Vagina (tissue), 2 donors: ENCODE measurements around the gene NFAM1. TPM values are rescaled to one million over a fixed set of nuclear protein-coding genes. Genes with fewer than 3 reads are reported as not detected.

Source experiments
- DNase-seq, 2 donors: peaks; one replicate each; pipeline ENCODE4 v3.0.0-alpha.2; 2017; ENCODE audit errors: extremely low spot score in 2 of 2
- H3K27ac ChIP-seq: fragments of 200-600 bp; sonication (generic); one replicate; pipeline ENCODE4 v1.5.1; 2019
- H3K27me3 ChIP-seq: fragments of 200-600 bp; sonication (generic); one replicate; pipeline ENCODE4 v1.5.1; 2019
- H3K36me3 ChIP-seq, 2 donors: fragments of 200-600 bp; sonication (generic); one replicate each; pipeline ENCODE4 v1.5.1; 2017 to 2019
- H3K4me1 ChIP-seq: fragments of 200-600 bp; sonication (generic); one replicate; pipeline ENCODE4 v1.5.1; 2019
- H3K4me3 ChIP-seq, 2 donors: fragments of 200-600 bp; sonication (generic); 1 replicate in 1 of 2; 2 replicates in 1 of 2; pipeline ENCODE4 v1.5.1; 2016 to 2019
- H3K9me3 ChIP-seq: fragments of 200-600 bp; sonication (generic); one replicate; pipeline ENCODE4 v1.5.1; 2019
- CTCF ChIP-seq, 3 experiments: fragments of 450-650 bp in 2 of 3; fragments of 200-600 bp in 1 of 3; sonication (generic) in 1 of 3; IDR thresholded peaks; one replicate each; pipeline ENCODE4 v1.5.1; 2017 to 2019; ENCODE audit warnings: antibody characterized with exemption in 3 of 3, mild to moderate bottlenecking in 2 of 3, moderate library complexity in 2 of 3
- POLR2A ChIP-seq, 2 donors: fragments of 450-650 bp; IDR thresholded peaks; one replicate each; pipeline ENCODE4 v1.6.1; 2017; ENCODE audit warnings: antibody characterized with exemption in 2 of 2, mild to moderate bottlenecking in 2 of 2, moderate library complexity in 2 of 2
- POLR2AphosphoS5 ChIP-seq, 2 donors: sonication (generic); formaldehyde crosslinking; IDR thresholded peaks; one replicate each; pipeline ENCODE4 v1.9.0; 2017; ENCODE audit warnings: antibody characterized with exemption in 2 of 2, mild to moderate bottlenecking in 2 of 2, low read depth in 1 of 2; ENCODE audit not compliant: insufficient read depth in 1 of 2
- intact Hi-C: fragments of 100-400 bp; cut with DNase I; formaldehyde crosslinking; loops from one replicate; pipeline ENCODE4 v1.15.1; 2023
- total RNA-seq: library from RNA; depleted of rRNA; stranded (reverse); fragments of >200 nt; gene quantifications from one replicate; pipeline ENCODE4 v1.2.3, GENCODE V29; 2016

Gene NFAM1
- total RNA-seq, 1 donor from 2014 or later: 1.7 TPM

- Histone ChIP-seq H3K36me3 (no peaks in the 10 kb centered on the region), H3K27ac (no peak overlapping the region)
- TF ChIP-seq CTCF (IDR thresholded peaks at IDR 0.05) (no peak), POLR2A (IDR thresholded peaks at IDR 0.05) (no peak), POLR2AphosphoS5 (IDR thresholded peaks at IDR 0.05; ENCODE audit: insufficient read depth in 1 of 2, low read depth in 1 of 2) (no peak)
Observed at GRCh38 chr22:42417645-42418305, 14.4 kb downstream of the NFAM1 start.

GRCh38 chr22:42416671-42417230 lies 15.5 kb downstream of the NFAM1 start:
- DNase-seq: no peak
- Histone ChIP-seq H3K4me1 (peaks cover 7% of the 10 kb centered on the region), H3K4me3 (no peak overlapping the region), H3K9me3 (no peaks in the 10 kb centered on the region), H3K27me3 (no peaks in the 10 kb centered on the region), H3K27ac (no peak overlapping the region), H3K36me3 (no peaks in the 10 kb centered on the region)
- intact Hi-C loops: no loop called here
- TF ChIP-seq POLR2A (IDR thresholded peaks at IDR 0.05) (no peak), CTCF (IDR thresholded peaks at IDR 0.05) (no peak), POLR2AphosphoS5 (IDR thresholded peaks at IDR 0.05; ENCODE audit: insufficient read depth in 1 of 2, low read depth in 1 of 2) (no peak)

More at GRCh38 chr22:42417645-42418305, 14.4 kb downstream of the NFAM1 start:
- intact Hi-C loops: no loop called here
- Histone ChIP-seq H3K4me1 (peaks cover 7% of the 10 kb centered on the region), H3K27me3 (no peaks in the 10 kb centered on the region), H3K4me3 (no peak overlapping the region), H3K9me3 (no peaks in the 10 kb centered on the region)
- DNase-seq: no peak

GRCh38 chr22:42414565-42415303 lies 17.5 kb downstream of the NFAM1 start:
- no peaks in the 10 kb centered on the region for H3K9me3 ChIP-seq
- no peak for DNase-seq
- H3K27ac ChIP-seq: no peak overlapping the region
- H3K27me3 ChIP-seq: no peaks in the 10 kb centered on the region
- H3K36me3 ChIP-seq: no peaks in the 10 kb centered on the region
- H3K4me1 ChIP-seq: peaks cover 7% of the 10 kb centered on the region
- H3K4me3 ChIP-seq: no peak overlapping the region
- TF ChIP-seq POLR2A (IDR thresholded peaks at IDR 0.05): no peak
- no peak for TF ChIP-seq CTCF (IDR thresholded peaks at IDR 0.05)
- no peak for TF ChIP-seq POLR2AphosphoS5 (IDR thresholded peaks at IDR 0.05; ENCODE audit: insufficient read depth in 1 of 2, low read depth in 1 of 2)
- intact Hi-C loops: no loop called here

- no peak for TF ChIP-seq POLR2AphosphoS5 (IDR thresholded peaks at IDR 0.05; ENCODE audit: insufficient read depth in 1 of 2, low read depth in 1 of 2)
- no peaks in the 10 kb centered on the region for H3K36me3 ChIP-seq
- no peak overlapping the region for H3K27ac ChIP-seq
- intact Hi-C loops: no loop called here
- no peak overlapping the region for H3K4me3 ChIP-seq
- no peaks in the 10 kb centered on the region for H3K9me3 ChIP-seq
- H3K4me1 ChIP-seq: peaks cover under 1% of the 10 kb centered on the region
- H3K27me3 ChIP-seq: no peaks in the 10 kb centered on the region
- no peak for DNase-seq
Observed at GRCh38 chr22:42414021-42414420, 18.2 kb downstream of the NFAM1 start.

GRCh38 chr22:42412744-42413333 lies 19.4 kb downstream of the NFAM1 start:
- no peak for TF ChIP-seq POLR2AphosphoS5 (IDR thresholded peaks at IDR 0.05; ENCODE audit: insufficient read depth in 1 of 2, low read depth in 1 of 2)
- H3K27me3 ChIP-seq: no peaks in the 10 kb centered on the region
- no peaks in the 10 kb centered on the region for H3K4me1 ChIP-seq
- no peak overlapping the region for H3K27ac ChIP-seq
- H3K9me3 ChIP-seq: no peaks in the 10 kb centered on the region
- DNase-seq: no peak
- intact Hi-C loops: no loop called here
- no peak overlapping the region for H3K4me3 ChIP-seq
- H3K36me3 ChIP-seq: no peaks in the 10 kb centered on the region
